ENCODE measurements around the gene ONECUT1. TPM values are rescaled to one million over a fixed set of nuclear protein-coding genes. Genes with fewer than 3 reads are reported as not detected.
A peak's percentile ranks its signal among the peaks of the same experiment; 100 is the strongest.

ONECUT1 gene
- polyA plus RNA-seq, 1 donor from 2014 or later, result not detected

- Mint-ChIP-seq H3K27me3 (peaks cover 3% of the 10 kb centered on the region), H3K4me3 (no peak overlapping the region), H3K9me3 (no peaks in the 10 kb centered on the region), H3K4me1 (peaks cover 5 to 8% (median 6%) of the 10 kb centered on the region in 3 donors), H3K36me3 (no peaks in the 10 kb centered on the region), H3K27ac (no peak overlapping the region)
These were observed 52.4 kb downstream of the ONECUT1 start for GRCh38 chr15:52737720-52738119.

DNA sequence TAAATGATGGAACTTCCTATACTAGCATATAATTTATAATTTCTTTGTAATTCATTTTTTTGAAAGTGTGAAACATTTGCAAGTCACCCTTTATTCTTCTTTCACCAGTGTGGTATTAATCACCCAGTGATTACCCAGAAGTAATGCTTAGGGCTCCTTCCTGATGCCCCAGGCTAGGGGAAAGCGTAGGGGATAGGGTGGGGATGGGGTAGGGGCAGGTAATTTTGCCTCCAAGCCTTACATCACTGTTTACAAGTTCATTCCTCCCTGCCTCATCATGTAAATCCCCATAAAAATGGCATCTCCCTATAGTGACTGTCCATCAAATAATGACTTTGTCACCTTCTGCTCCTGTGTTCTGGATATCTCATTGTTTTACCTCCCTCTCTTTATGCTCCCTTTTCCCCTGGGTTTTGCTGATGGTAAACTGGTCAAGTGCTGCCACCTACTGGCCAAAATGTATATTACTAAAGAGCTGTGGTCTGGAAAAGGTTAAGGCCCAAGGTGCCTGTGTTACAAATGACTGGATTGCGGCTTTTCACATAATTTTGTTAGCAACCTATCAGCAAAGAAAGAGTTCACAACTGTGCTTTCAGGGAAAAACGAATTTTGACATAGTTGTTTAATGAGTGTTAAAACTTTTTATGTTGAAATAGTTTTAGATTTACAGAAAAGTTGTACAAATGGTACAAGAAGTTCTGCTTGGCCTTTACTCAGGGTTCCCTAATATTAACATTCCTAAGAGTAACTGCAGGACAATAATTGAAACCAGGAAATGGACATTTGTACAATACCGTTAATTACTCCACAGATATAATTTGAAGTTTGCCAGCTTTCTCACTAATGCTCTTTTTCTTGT, 54.7 kb downstream of the ONECUT1 start:
- H3K4me3 Mint-ChIP-seq, result no peak overlapping the region
- H3K4me1 Mint-ChIP-seq, result peaks cover 6 to 12% (median 11%) of the 10 kb centered on the region in 3 donors
- peaks cover 3% of the 10 kb centered on the region for H3K27me3 Mint-ChIP-seq
- H3K9me3 Mint-ChIP-seq, result no peaks in the 10 kb centered on the region
- no peaks in the 10 kb centered on the region for H3K36me3 Mint-ChIP-seq
- no peak overlapping the region for H3K27ac Mint-ChIP-seq

GRCh38 chr15:52734329-52734728, 55.8 kb downstream of the ONECUT1 start:
- H3K4me1 Mint-ChIP-seq, result peaks cover 12 to 22% (median 16%) of the 10 kb centered on the region in 3 donors
- H3K27ac Mint-ChIP-seq, result no peak overlapping the region
- no peak overlapping the region for H3K4me3 Mint-ChIP-seq
- H3K36me3 Mint-ChIP-seq, result no peaks in the 10 kb centered on the region
- no peaks in the 10 kb centered on the region for H3K9me3 Mint-ChIP-seq
- peaks cover 3% of the 10 kb centered on the region for H3K27me3 Mint-ChIP-seq

GRCh38 chr15:52733696-52734255, 56.4 kb downstream of the ONECUT1 start:
- Mint-ChIP-seq H3K36me3 (no peaks in the 10 kb centered on the region), H3K27ac (peak overlapping the region in 1 of 3 donors; percentile 74), H3K4me1 (peaks cover 12 to 23% (median 16%) of the 10 kb centered on the region in 3 donors), H3K4me3 (peak overlapping the region in 1 of 4 donors; percentile 8), H3K9me3 (no peaks in the 10 kb centered on the region), H3K27me3 (no peaks in the 10 kb centered on the region)

GRCh38 chr15:52733088-52733487, 57.0 kb downstream of the ONECUT1 start:
- Mint-ChIP-seq H3K4me3 (no peak overlapping the region), H3K27ac (peak overlapping the region in 1 of 3 donors; percentile 74), H3K4me1 (peaks cover 12 to 24% (median 16%) of the 10 kb centered on the region in 3 donors)

DNA sequence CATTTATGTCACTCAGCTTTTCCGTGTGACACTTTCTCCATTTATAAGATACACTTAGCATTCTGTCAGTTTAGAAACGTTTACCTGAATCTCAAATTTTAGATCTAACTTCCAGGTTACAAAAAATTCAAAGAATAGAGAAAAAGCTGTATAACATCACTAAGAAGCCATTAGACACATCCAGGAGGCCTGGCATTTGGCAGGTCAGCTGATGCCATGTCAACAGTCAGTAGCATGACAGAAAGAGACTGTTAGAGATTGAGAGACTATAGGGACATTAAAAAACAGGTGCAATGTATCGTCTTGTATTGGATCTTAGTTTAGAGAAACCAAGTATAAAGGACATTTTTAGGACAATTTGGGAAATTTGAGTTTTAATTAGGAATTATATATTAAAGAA, 57.6 kb downstream of the ONECUT1 start:
- Mint-ChIP-seq H3K9me3 (no peaks in the 10 kb centered on the region), H3K4me1 (peaks cover 16 to 29% (median 16%) of the 10 kb centered on the region in 3 donors), H3K36me3 (no peaks in the 10 kb centered on the region), H3K27ac (peak overlapping the region in 1 of 3 donors; percentile 20), H3K4me3 (no peak overlapping the region), H3K27me3 (no peaks in the 10 kb centered on the region)

More at GRCh38 chr15:52733088-52733487, 57.0 kb downstream of the ONECUT1 start:
- no peaks in the 10 kb centered on the region for H3K36me3 Mint-ChIP-seq
- no peaks in the 10 kb centered on the region for H3K9me3 Mint-ChIP-seq
- H3K27me3 Mint-ChIP-seq, result no peaks in the 10 kb centered on the region

GRCh38 chr15:52731732-52732470, 58.2 kb downstream of the ONECUT1 start:
- H3K27me3 Mint-ChIP-seq, result no peaks in the 10 kb centered on the region
- H3K4me3 Mint-ChIP-seq, result no peak overlapping the region
- H3K36me3 Mint-ChIP-seq, result no peaks in the 10 kb centered on the region
- peaks cover 16 to 29% (median 18%) of the 10 kb centered on the region in 3 donors for H3K4me1 Mint-ChIP-seq
- no peaks in the 10 kb centered on the region for H3K9me3 Mint-ChIP-seq
- H3K27ac Mint-ChIP-seq, result no peak overlapping the region

DNA sequence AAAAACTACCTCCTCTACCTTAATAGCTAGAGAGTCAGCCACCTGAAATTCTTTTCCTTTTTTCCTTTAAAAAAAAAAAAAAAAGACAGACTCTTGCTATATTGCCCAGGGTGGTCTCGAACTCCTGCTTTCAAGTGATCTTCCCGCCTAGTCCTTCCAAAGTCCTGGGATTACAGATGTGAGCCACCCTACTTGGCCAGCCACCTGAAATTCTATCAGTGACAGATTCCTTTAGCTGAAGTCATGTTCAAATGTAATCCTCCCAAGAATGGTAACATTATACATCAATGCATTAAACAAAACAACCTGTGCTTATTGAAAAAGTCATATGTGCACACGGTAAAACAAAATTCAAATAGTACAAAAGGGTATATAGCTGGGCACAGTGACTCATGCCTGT, 59.1 kb downstream of the ONECUT1 start:
- Mint-ChIP-seq H3K27me3 (no peaks in the 10 kb centered on the region), H3K4me1 (peaks cover 16 to 29% (median 18%) of the 10 kb centered on the region in 3 donors), H3K36me3 (no peaks in the 10 kb centered on the region), H3K9me3 (no peaks in the 10 kb centered on the region), H3K4me3 (no peak overlapping the region), H3K27ac (peak overlapping the region in 2 of 3 donors; percentile 43 to 75)

GRCh38 chr15:52730594-52730993, 59.5 kb downstream of the ONECUT1 start:
- Mint-ChIP-seq H3K27ac (peak overlapping the region; percentile 43 to 79 (median 75)), H3K4me1 (peaks cover 16 to 29% (median 17%) of the 10 kb centered on the region in 3 donors), H3K27me3 (no peaks in the 10 kb centered on the region), H3K9me3 (no peaks in the 10 kb centered on the region), H3K36me3 (no peaks in the 10 kb centered on the region), H3K4me3 (no peak overlapping the region)

GRCh38 chr15:52730173-52730572, 60.0 kb downstream of the ONECUT1 start:
- Mint-ChIP-seq H3K4me1 (peaks cover 13 to 27% (median 14%) of the 10 kb centered on the region in 3 donors), H3K27ac (peak overlapping the region; percentile 25 to 79 (median 75)), H3K36me3 (no peaks in the 10 kb centered on the region), H3K27me3 (no peaks in the 10 kb centered on the region), H3K9me3 (no peaks in the 10 kb centered on the region), H3K4me3 (peak overlapping the region in 2 of 4 donors; percentile 71 to 77)

DNA sequence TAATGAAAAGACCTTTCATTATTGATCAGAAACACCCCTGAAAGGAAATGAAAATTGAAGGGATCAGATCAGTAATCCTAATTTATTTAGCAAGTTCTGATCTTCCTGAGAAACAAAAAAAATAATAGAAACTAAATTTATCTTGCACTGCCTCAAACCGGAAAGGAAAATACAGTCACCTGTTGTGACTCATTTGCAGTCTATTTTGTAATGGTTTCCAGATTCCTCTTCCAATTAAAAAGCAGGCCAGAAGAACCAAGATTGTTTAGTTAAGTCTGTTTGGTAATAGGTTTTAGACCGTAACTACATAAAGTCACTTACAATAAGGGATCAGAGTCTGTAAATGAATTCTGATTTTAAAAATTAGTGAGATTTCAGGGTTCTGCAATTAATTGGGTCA, 61.2 kb downstream of the ONECUT1 start:
- Mint-ChIP-seq H3K36me3 (no peaks in the 10 kb centered on the region), H3K9me3 (no peaks in the 10 kb centered on the region), H3K4me3 (no peak overlapping the region), H3K4me1 (peaks cover 13 to 27% (median 14%) of the 10 kb centered on the region in 3 donors), H3K27ac (no peak overlapping the region), H3K27me3 (no peaks in the 10 kb centered on the region)

GRCh38 chr15:52727815-52728214, 62.3 kb downstream of the ONECUT1 start:
- Mint-ChIP-seq H3K27ac (no peak overlapping the region), H3K9me3 (no peaks in the 10 kb centered on the region), H3K4me3 (no peak overlapping the region), H3K36me3 (no peaks in the 10 kb centered on the region), H3K27me3 (no peaks in the 10 kb centered on the region), H3K4me1 (peaks cover 9 to 23% (median 13%) of the 10 kb centered on the region in 3 donors)

- Mint-ChIP-seq H3K4me3 (no peak overlapping the region), H3K27me3 (no peaks in the 10 kb centered on the region), H3K4me1 (peaks cover 9 to 20% (median 13%) of the 10 kb centered on the region in 3 donors), H3K27ac (no peak overlapping the region), H3K9me3 (no peaks in the 10 kb centered on the region), H3K36me3 (no peaks in the 10 kb centered on the region)
These were observed 63.9 kb downstream of the ONECUT1 start for GRCh38 chr15:52726195-52726594.

GRCh38 chr15:52718551-52718950, 71.6 kb downstream of the ONECUT1 start:
- no peaks in the 10 kb centered on the region for H3K36me3 Mint-ChIP-seq
- H3K27ac Mint-ChIP-seq, result no peak overlapping the region

GRCh38 chr15:52717924-52718323, 72.2 kb downstream of the ONECUT1 start:
- no peaks in the 10 kb centered on the region for H3K9me3 Mint-ChIP-seq
- peaks cover 0 to 9% (median 0%) of the 10 kb centered on the region in 3 donors for H3K4me1 Mint-ChIP-seq
- H3K4me3 Mint-ChIP-seq, result no peak overlapping the region
- no peaks in the 10 kb centered on the region for H3K36me3 Mint-ChIP-seq
- no peaks in the 10 kb centered on the region for H3K27me3 Mint-ChIP-seq
- peak overlapping the region in 1 of 3 donors; percentile 91 for H3K27ac Mint-ChIP-seq

More at GRCh38 chr15:52718551-52718950, 71.6 kb downstream of the ONECUT1 start:
- Mint-ChIP-seq H3K4me3 (no peak overlapping the region), H3K9me3 (no peaks in the 10 kb centered on the region), H3K4me1 (peaks cover 0 to 9% (median 0%) of the 10 kb centered on the region in 3 donors), H3K27me3 (no peaks in the 10 kb centered on the region)

Measured in IgD-negative memory B cell (primary cell).